ENCODE results near the gene KRT24.
"Not testable (repeated sequence)": the region's sequence is repeated elsewhere in the genome, so short reads cannot be mapped to it uniquely, and the experiment has no call there.

Gene KRT24

GRCh38 chr17:40703652-40704051 lies at the start of gene KRT24:
Gene KRT24 (minus strand): TSS chr17:40703752. CDS start chr17:40703693, 59 bp downstream.
- DNase-seq = no peak

- no peak for DNase-seq
These were observed 47.5 kb upstream of the KRT24 start for GRCh38 chr17:40751065-40751464.

- no peak for DNase-seq
These were observed 46.8 kb upstream of the KRT24 start for GRCh38 chr17:40750391-40750790.

GRCh38 chr17:40748666-40749065 lies 45.1 kb upstream of the KRT24 start:
- not testable (repeated sequence) for DNase-seq

- no peak for DNase-seq
These were observed 35.0 kb upstream of the KRT24 start for GRCh38 chr17:40738553-40738952.

- DNase-seq = no peak
These were observed 31.5 kb upstream of the KRT24 start for GRCh38 chr17:40735016-40735415.

DNA sequence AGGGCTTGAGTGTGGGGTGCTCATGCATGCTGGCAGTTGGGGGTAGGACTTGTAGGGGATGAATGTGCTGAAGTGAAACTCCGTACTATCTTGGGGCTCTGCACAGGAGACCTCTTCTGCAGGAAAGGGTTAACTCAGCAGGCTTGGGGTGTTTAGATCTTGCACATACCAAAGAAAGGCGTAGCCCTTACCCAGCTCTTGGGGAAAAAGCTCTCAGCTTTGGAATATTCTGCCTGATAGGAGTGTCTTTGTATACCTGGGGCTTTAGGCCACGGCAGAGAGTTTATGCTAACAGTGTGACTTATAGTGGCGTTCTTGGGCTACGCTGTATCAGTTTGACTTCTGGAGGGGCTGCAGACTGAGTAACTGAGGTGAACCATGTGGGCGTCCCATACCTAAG lies 30.5 kb upstream of the KRT24 start:
- no peak for DNase-seq

DNA sequence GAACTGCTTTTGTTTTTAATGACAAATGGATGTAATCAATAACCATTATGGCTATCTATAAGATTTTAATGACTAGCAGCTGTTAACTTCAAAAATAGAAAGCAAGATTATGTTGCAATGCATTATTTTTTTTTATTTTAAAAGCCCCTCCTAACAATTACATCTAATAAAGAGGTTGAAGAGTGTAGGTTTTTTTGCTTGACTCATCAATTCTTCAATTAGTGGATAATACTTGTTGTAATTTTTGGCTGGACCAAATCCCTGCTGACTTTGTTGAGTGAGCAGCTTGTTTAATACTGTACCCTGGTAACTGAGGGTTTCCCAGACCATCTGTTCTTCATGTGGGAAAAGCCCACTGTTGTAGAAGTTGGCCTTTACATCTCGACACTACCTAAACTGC lies 27.4 kb upstream of the KRT24 start:
- DNase-seq = no peak

GRCh38 chr17:40727447-40728231 lies 24.1 kb upstream of the KRT24 start:
- DNase-seq = no peak

DNA sequence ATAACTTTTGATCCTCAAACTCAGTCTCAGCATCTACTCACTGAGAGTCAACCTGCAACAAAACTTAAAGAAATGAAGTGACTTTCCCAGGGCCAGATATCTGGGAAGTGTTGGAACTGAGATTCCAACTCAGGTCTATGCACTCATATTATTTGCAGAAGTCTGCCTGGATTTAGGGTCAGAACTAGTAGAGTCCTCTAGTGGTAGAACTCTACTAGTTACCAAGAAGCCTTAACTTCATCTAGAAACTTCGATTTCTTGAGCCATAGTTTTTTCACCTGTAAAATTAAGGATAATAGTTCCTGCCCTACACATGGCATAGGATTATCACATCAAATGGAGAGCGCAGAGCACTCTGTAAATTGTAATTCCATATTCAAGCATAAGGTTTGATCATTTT lies 23.4 kb upstream of the KRT24 start:
- no peak for DNase-seq

DNA sequence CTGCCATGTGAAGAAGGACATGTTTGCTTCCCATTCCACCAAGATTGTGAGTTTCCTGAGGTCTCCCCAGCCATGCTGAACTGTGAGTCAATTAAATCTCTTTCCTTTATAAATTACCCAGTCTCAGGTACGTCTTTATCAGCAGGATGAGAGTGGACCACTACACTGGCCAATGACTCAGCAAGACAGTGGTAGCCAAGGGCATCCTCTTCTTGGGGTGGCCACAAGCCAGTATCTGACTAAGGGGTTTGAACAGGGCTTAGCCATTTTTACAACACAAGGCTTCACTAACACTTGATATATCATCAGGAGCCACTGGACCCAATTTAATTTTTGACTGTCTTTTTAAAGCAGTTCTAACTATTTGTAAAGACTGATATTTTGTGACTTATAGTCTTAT lies 21.1 kb upstream of the KRT24 start:
- no peak for DNase-seq

- no peak for DNase-seq
These were observed 18.7 kb upstream of the KRT24 start for GRCh38 chr17:40722241-40722640.

DNA sequence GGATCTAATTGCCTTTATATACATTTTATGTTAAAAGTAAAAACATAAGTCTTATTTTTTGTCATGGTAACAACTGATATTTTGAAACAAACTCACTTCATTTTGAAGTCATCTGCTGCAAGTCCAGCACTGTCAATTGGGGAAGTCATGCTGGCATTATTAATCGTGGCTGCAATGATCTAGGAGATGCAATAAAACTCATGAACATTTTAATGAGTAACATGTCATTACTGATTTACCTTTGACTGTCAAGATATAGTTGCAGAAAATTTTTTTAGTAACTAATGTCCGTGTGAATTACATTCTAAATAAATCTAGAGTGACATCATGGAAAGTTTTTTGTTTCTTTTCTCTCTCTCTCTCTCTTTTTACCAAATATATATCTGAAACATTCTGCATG lies 17.3 kb upstream of the KRT24 start:
- no peak for DNase-seq

DNA sequence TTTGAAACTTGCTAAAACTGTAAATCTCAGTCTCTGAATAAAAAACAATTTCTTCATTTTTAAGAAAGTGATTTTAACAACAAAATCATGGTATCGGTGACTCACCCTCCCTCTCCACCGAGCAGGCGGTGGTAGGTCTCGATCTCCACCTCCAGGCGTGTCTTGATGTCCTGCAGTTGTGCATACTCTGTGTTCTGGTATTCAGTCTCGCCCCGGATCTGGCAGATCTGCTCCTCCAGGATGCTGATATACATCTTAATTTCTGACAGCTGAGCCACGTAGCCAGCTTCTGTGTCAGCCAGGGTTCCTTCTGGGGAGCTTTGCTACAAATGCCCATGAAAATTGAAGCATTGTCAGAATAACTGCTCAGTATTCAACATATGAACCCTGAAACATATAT lies 15.4 kb upstream of the KRT24 start:
- DNase-seq = no peak

- no peak for DNase-seq
These were observed 14.2 kb upstream of the KRT24 start for GRCh38 chr17:40717776-40718175.

GRCh38 chr17:40714473-40714872 lies 10.9 kb upstream of the KRT24 start:
- DNase-seq = no peak

- DNase-seq = no peak
These were observed 4.2 kb upstream of the KRT24 start for GRCh38 chr17:40707745-40708144.

DNA sequence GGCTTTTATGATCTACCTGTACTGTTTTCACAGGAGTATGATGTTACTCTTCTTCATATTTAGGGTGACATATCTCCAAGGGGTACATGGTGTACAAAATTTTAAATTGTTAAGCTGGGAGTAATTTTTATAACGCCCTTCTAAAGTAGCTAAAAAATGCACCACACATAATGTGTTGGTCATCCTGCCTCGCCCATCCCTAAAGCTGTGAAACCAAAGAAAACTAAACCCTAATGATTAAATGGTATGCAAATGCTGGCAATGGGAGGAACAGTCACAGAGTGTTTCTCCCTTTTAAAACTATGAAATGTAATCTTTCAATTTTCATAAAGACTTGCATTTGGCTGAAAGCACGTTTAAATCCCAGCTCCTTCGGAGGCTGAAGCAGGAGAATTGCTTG lies 2.0 kb upstream of the KRT24 start:
- DNase-seq = no peak

DNA sequence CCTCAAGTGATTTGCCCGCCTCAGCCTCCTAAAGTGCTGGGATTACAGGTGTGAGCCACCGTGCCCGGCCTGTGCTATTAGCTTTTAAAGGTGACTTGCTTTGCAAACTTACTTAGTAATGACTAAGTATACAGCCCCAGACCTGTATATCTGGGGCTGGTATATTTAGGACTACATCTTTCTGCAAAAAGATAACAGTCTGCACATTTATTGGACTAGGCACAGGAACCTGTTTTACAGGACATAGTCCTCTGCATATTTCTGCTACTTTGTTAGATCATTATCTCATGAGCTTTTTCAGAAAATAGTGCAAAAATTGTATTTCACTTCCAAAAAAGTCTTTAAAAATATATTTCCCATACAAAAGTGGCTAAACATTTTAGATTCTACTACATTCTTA lies 1.3 kb downstream of the KRT24 start:
- no peak for DNase-seq

GRCh38 chr17:40699853-40700252 lies 3.7 kb downstream of the KRT24 start:
- no peak for DNase-seq

DNA sequence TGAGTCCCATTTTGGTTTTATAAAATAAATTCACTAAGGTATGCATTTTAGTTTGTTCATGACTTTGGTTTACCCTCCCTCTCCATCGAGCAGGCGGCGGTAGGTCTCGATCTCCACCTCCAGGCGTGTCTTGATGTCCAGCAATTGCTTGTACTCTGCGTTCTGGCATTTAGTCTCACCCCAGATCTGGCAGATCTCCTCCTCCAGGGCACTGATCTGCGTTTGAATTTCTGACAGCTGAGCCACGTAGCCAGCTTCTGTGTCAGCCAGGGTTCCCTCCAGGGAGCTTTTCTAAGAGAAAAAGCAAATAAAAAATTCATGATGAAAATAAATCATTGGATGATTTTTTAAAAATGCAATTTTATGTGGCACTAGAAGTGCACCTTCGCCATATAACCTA lies 4.2 kb downstream of the KRT24 start:
- no peak for DNase-seq

GRCh38 chr17:40697297-40697696 lies 6.3 kb downstream of the KRT24 start:
- DNase-seq = no peak

DNA sequence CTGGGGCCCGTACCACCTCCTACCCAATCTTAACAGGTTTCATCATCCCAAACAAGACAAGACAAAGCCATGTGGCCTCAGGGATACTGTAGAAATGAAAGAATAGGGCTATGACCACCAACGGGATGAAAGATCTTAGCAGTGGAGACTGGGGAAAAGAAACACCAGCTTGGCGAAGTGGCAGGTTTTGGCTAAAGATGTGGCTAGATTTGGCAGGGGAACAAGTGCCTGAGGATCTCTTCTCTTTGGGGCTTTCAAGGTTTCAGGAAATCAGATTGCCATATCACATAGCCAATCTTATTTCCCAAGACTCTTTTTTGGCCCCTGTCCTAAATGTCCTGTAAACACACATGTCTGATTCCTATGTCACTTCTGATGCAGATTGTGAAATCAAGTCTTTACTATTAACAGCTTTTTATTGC lies 6.9 kb downstream of the KRT24 start:
- DNase-seq = no peak

DNA sequence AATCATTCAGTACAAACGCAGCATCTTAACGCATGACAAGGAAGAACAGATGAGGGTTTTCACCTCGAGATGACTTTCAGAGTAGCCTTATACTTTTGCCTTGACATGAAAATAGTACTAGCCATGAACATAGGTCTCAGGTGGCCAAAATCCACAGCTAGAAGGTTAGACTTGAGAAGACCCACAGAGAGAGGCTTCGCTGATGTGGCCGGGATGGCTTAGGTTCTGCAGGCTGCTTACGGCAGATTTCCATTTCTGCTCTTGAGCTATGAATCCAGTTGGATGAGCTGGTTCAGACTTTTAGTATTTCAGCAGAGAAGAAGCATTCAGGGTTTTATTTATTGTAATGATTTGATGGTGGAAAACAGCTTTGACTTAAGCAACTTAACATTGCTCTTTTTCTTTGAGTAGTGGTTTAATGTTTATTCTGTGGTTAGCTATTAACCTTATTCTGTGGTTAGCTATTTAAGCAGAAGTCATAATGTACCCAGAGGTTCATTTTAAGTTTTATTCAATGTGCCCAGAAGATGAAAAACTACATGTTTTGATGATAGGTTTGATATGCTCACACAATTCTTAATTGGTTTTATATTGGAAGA lies 7.6 kb downstream of the KRT24 start:
- DNase-seq = no peak

- DNase-seq = no peak
These were observed 9.0 kb downstream of the KRT24 start for GRCh38 chr17:40694584-40694983.

All from NCI-H446 treated with DMSO at 0.1 percent for 48 hours (cell line).